ENCODE data around the gene CFAP45.

CFAP45 gene

DNA sequence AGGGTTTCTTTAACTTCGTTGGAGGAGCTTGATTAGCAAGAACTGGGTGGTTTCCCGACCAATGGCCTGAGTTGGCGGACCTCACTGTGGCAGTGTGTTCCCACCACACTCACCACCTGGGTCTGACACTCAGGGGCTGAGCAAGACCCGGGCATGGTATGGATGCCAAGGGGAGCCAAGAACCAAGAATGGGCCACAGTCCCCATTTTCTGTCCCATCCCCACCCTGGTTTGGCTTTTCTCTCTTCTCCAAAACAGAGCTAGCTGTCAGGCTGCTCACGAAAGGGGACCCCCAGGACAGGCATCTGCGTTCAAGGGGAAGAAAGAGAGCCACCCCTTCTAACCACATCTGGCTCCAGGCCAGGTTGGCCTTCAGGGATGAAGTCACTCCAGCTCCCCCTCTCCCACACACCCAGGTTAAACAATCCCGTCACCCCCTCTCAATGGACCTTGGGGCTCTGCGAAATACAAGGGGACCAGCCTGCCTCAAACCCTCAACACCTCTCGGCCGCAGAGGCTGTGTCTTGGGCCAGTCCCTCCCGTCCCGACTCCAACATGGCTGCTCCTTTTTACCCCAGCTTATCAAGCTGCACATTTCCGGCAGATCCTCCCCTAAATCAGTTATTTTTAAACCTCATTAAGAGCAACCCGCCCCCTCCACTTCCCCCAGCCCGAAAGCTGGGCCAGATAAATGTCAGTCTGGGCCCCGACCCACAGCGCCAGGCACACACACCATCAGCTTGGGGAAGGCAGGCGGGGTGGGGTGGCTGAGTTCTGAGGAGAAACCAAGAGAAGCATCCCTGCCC, 21.9 kb upstream of the CFAP45 start:
- no peak for TF ChIP-seq FOXP2 (optimal IDR thresholded peaks at IDR 0.05; ENCODE audit: borderline replicate concordance, extremely low read depth, extremely low read length, insufficient read depth)
- TF ChIP-seq, protein P1, sequence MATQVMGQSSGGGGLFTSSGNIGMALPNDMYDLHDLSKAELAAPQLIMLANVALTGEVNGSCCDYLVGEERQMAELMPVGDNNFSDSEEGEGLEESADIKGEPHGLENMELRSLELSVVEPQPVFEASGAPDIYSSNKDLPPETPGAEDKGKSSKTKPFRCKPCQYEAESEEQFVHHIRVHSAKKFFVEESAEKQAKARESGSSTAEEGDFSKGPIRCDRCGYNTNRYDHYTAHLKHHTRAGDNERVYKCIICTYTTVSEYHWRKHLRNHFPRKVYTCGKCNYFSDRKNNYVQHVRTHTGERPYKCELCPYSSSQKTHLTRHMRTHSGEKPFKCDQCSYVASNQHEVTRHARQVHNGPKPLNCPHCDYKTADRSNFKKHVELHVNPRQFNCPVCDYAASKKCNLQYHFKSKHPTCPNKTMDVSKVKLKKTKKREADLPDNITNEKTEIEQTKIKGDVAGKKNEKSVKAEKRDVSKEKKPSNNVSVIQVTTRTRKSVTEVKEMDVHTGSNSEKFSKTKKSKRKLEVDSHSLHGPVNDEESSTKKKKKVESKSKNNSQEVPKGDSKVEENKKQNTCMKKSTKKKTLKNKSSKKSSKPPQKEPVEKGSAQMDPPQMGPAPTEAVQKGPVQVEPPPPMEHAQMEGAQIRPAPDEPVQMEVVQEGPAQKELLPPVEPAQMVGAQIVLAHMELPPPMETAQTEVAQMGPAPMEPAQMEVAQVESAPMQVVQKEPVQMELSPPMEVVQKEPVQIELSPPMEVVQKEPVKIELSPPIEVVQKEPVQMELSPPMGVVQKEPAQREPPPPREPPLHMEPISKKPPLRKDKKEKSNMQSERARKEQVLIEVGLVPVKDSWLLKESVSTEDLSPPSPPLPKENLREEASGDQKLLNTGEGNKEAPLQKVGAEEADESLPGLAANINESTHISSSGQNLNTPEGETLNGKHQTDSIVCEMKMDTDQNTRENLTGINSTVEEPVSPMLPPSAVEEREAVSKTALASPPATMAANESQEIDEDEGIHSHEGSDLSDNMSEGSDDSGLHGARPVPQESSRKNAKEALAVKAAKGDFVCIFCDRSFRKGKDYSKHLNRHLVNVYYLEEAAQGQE (IDR thresholded peaks at IDR 0.05; ENCODE audit: insufficient read depth in 1 of 2, low read depth in 2 of 2, low read length in 2 of 2) = no peak
- TF ChIP-seq POLR2AphosphoS5 (IDR thresholded peaks at IDR 0.05; ENCODE audit: low read depth, low read length) = no peak
- no peak for TF ChIP-seq SIN3A (IDR thresholded peaks at IDR 0.05; ENCODE audit: borderline replicate concordance, insufficient read depth, low read length)

DNA sequence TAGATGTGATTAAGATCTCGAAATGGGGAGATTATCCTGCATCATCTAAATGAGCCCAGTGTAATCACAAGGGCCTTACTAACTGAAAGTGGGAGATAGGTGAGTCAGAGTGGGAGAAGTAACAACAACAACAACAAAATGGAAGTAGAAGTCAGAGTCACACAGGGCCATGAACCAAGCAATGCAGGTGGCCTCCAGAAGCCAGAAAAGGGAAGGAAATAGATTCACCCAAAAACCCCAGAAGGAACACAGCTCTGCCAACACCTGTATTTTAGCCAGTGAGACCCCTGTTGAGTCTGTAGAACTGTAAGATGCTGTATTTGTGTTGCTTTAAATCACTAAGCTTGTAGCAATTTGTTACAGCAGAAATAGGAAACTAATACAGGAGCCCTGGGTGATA, 21.3 kb upstream of the CFAP45 start:
- TF ChIP-seq POLR2AphosphoS5 (IDR thresholded peaks at IDR 0.05; ENCODE audit: low read depth, low read length) (no peak), SIN3A (IDR thresholded peaks at IDR 0.05; ENCODE audit: borderline replicate concordance, insufficient read depth, low read length) (no peak), FOXP2 (optimal IDR thresholded peaks at IDR 0.05; ENCODE audit: borderline replicate concordance, extremely low read depth, extremely low read length, insufficient read depth) (no peak), TAF1 (IDR thresholded peaks at IDR 0.05; ENCODE audit: borderline replicate concordance, insufficient read depth, low read length) (no peak)
- TF ChIP-seq, protein P1 (IDR thresholded peaks at IDR 0.05; ENCODE audit: insufficient read depth in 1 of 2, low read depth in 2 of 2, low read length in 2 of 2) = no peak

DNA sequence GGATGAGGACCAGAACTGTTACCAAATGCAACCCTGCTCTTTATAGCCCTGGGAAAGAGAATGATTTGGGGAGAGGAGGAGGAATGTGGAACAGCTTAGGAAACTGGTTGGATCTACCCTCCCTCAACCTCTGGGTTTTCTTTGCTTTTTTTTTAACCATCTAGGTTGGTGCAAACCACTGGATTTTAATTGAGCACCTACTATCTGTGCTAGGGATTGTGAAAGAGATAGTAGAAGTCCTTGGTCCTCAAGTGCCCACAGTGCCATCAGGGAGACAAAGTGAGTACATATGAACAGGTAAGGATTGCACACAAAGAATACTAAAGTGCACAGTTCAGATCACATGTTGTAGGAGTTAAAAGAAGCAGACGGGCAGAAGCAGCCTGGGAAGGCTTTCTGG, 20.7 kb upstream of the CFAP45 start:
- TF ChIP-seq FOXP2 (optimal IDR thresholded peaks at IDR 0.05; ENCODE audit: borderline replicate concordance, extremely low read depth, extremely low read length, insufficient read depth) = no peak
- no peak for TF ChIP-seq SIN3A (IDR thresholded peaks at IDR 0.05; ENCODE audit: borderline replicate concordance, insufficient read depth, low read length)
- TF ChIP-seq, protein P1 (IDR thresholded peaks at IDR 0.05; ENCODE audit: insufficient read depth in 1 of 2, low read depth in 2 of 2, low read length in 2 of 2) = no peak
- TF ChIP-seq POLR2AphosphoS5 (IDR thresholded peaks at IDR 0.05; ENCODE audit: low read depth, low read length) = no peak
- TF ChIP-seq TAF1 (IDR thresholded peaks at IDR 0.05; ENCODE audit: borderline replicate concordance, insufficient read depth, low read length) = no peak

DNA sequence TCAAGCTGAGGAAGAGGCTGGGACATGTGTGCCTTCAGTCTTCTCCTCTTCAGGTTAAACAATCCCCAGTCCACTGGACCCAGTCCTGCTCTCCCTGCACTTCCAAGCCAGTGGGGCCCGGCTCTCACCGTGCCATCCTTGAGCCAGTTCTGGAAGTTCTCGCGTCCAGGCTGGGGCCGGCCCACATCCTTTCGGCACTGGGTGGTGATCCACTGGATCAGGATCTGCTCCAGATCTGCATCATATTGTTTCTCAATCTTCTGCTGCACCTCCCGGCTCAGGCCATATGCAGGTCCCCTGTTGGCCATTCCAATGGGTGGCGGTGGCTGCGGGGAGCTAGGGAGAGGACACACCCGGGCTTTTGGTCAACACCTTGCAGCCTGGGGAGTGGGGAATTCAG, 20.2 kb upstream of the CFAP45 start:
- TF ChIP-seq TAF1 (IDR thresholded peaks at IDR 0.05; ENCODE audit: borderline replicate concordance, insufficient read depth, low read length) = no peak

DNA sequence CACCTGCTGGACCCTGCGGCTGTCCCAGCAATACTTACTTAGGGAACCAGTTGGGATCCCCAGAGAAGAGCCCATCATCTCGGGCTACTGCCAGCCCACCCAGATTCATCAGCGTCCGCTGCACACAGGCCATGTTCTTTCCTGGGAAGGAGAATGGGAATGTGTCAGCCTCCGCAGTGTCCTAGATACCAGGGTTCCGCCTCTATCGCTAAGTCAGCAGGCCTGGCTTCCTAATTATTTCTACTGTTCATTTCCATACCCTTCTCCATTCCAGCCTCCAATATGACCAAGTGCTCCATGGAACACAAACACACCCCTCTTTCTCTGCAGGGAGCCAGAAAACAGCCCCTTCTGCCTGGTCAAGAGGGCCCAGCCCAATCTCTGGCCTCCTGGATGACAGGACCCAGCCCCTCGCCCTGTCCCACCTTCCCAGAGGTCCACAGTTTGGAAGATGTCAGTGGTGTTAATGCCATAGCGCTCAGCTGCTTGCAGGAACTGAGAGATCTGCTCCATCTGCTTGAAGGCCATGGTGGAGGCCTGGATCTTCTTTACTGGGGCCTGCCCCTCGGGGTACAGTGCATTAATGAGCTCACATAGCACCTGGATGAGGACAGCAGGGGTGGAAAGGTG, 19.4 kb upstream of the CFAP45 start:
- no peak for TF ChIP-seq POLR2AphosphoS5 (IDR thresholded peaks at IDR 0.05; ENCODE audit: low read depth, low read length)
- no peak for TF ChIP-seq FOXP2 (optimal IDR thresholded peaks at IDR 0.05; ENCODE audit: borderline replicate concordance, extremely low read depth, extremely low read length, insufficient read depth)
- TF ChIP-seq SIN3A (IDR thresholded peaks at IDR 0.05; ENCODE audit: borderline replicate concordance, insufficient read depth, low read length) = no peak
